ENCODE data around the gene CCDC107.

DNA sequence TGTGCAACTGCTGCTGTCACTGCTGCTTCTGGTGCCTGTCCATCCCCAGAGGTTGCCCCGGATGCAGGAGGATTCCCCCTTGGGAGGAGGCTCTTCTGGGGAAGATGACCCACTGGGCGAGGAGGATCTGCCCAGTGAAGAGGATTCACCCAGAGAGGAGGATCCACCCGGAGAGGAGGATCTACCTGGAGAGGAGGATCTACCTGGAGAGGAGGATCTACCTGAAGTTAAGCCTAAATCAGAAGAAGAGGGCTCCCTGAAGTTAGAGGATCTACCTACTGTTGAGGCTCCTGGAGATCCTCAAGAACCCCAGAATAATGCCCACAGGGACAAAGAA lies 15.9 kb downstream of the CCDC107 start:
- TF ChIP-seq, protein P1, sequence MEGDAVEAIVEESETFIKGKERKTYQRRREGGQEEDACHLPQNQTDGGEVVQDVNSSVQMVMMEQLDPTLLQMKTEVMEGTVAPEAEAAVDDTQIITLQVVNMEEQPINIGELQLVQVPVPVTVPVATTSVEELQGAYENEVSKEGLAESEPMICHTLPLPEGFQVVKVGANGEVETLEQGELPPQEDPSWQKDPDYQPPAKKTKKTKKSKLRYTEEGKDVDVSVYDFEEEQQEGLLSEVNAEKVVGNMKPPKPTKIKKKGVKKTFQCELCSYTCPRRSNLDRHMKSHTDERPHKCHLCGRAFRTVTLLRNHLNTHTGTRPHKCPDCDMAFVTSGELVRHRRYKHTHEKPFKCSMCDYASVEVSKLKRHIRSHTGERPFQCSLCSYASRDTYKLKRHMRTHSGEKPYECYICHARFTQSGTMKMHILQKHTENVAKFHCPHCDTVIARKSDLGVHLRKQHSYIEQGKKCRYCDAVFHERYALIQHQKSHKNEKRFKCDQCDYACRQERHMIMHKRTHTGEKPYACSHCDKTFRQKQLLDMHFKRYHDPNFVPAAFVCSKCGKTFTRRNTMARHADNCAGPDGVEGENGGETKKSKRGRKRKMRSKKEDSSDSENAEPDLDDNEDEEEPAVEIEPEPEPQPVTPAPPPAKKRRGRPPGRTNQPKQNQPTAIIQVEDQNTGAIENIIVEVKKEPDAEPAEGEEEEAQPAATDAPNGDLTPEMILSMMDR (IDR thresholded peaks at IDR 0.05; ENCODE audit: poor library complexity), result no peak
- TF ChIP-seq EZH2 (IDR thresholded peaks at IDR 0.05; ENCODE audit: borderline replicate concordance) (no peak), EZH2phosphoT487 (IDR thresholded peaks at IDR 0.05; ENCODE audit: low read depth, severe bottlenecking, unreplicated experiment) (no peak)

Measured in hepatocyte (in vitro differentiated cells).